Measurements from ENCODE around the gene SENP5.

Gene SENP5

DNA sequence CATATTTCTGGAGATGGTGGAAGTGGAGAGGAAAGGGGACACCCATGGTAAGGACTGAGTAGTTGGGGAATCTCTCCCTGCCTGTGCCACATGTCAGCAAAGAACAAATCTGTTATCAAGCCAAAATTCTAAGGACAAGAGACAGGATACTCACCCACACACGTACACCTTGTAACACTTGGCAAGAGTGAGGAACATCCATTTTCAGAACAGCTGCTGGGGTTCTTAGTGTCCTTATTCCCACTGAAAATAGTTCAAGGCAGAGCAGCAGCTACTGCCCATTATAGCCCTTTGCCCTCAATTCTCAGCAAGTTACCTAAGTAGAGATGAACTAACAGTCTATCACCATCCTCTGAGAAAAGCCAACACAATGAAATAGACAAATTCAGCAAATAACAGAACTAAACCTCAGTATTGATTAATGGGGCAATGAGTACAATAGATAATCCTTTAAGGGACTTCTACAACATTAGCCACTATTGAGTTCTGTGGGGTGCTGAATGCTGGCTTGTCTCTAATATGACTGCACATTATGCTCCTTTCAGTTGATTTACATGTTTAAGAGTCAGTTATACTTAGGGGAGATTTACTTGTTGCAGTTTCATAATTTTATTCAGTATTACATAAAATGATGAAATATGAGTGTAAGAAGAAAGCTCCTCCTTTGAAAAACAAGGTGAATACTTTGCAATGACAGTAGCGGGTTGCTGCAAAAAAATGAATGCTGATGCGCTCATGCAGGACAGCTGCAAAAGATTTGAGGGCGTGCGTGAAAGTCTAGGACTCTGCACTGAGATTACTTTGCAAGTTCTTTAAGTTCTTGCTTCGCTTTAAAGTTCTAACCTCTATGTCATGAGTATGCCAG lies 22.4 kb downstream of the SENP5 start:
- no peak for DNase-seq (ENCODE audit: low spot score)

DNA sequence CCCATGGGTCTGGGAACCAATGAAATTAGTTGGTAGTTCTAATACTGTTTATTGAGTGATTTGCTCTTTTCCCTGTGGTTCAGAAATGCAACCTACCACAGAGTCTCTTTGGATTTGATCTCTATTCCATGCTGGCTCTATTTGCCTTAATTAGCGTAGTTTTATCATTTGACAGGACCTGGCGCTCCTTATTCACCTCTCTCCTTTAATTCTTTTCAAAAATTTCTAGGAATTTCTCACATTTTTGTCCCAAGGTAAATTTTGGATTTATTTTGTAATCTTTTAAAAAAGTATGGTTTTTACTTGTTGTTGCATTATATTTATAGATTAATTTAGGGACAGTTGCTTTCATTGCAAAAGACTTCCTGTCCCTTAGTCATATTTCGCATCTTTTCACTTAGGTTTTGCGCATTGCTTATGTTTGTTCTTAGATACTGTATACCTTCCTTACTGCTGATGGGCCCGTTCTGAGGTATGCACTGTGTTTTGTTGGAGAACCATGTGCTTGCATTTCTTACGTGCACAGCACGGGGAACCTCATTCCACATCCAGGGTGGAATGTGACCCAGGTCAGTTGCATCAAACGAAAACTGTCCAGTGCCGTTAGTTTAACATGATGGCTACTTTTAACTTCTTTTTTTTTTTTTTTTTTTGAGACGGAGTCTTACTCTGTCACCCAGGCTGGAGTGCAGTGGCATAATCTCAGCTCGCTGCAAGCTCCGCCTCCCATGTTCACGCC lies 27.0 kb downstream of the SENP5 start:
- no peak for DNase-seq (ENCODE audit: low spot score)

DNA sequence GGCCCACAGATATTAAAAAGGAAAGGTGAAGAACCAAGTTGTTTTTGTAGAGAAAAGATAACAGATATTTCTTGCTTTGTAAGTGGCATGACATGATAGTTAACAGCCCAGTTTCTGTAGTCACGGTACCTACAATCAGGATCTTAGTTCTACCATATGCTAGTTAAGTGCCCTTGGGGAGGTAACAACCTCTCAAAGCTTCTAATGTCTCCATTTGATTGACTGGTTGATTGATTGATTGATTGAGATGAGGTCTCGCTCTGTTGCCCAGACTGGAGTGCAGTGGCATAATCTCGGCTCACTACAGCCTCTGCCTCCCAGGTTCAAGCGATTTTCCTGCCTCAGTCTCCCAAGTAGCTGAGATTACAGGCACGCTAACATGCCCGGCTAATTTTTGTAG lies 28.5 kb downstream of the SENP5 start:
- DNase-seq (ENCODE audit: low spot score) = no peak

GRCh38 chr3:196901768-196902167 lies 34.0 kb downstream of the SENP5 start:
- DNase-seq (ENCODE audit: low spot score) = no peak

DNA sequence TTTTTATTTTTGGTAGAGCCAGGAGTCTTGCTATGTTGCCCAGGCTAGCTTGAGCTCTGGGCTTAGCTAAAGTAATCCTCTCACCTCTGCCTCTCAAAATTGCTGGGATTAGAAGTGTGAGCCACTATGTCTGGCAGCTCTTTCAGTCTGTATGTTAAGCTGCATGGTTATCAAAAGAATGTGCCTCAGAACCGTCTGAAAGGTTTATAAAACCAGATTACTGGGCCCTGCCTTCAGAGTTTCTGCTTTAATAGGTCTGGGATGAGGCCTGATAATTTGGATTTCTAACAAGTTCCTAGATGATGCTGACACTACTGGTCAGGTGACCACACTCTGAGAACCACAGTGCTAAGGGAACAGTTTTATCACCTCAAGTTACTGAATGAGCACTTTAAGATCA lies 34.6 kb downstream of the SENP5 start:
- DNase-seq (ENCODE audit: low spot score) = no peak

- DNase-seq (ENCODE audit: low spot score) = no peak
Measured at GRCh38 chr3:196903740-196904139, 36.0 kb downstream of the SENP5 start.

GRCh38 chr3:196914866-196915265 lies 47.1 kb downstream of the SENP5 start:
- no peak for DNase-seq (ENCODE audit: low spot score)

DNA sequence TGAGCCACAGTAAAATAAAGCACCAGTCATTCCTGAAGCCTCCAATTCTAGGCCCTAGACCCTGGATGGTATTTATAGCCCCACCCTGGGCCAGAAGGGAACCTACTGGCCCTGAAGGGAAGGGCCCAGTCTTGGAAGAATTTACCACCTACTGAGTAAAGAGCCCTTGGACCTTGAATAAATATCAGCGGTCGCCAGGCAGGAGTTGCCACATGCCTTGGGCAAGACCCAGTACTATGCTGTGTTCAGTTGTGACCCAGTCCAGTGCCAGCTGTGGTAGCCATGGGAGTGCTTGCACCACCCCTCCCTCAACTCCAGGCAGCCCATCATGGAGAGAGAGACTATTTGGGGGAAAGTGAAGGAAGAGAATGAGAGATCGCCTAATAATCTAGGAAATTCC lies 47.7 kb downstream of the SENP5 start:
- no peak for DNase-seq (ENCODE audit: low spot score)

DNA sequence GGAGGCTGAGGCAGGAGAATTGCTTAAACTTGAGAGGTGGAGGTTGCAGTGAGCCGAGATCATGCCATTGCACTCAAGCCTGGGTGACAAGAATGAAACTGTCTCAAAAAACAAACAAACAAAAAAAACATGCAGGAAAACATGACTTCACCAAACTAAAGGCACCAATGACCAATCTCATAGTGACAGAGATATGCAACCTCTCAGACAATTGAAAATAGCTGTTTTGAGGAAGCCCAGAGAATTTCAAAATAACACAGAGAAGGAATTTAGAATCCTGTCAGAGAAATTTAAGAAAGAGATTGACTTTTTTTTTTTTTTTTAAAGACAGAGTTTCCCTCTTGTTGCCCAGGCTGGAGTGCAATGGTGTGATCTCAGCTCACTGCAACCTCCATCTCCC lies 48.5 kb downstream of the SENP5 start:
- no peak for DNase-seq (ENCODE audit: low spot score)

DNA sequence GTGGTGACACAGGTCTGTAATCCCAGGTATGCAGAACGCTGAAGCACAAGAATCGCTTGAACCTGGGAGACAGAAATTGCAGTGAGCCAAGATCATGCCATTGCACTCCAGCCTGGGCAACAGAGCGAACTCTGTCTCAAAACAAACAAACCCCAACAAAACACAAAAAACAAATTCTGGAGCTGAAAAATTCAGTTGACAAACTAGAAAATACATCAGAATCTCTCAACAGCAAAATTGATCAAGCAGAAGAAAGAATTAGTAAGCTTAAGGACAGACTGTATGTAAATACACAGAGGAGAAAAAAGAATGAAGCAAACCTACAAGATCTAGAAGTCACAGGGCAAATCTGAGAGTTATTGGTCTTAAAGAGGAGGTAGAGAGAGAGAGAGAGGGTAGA lies 49.3 kb downstream of the SENP5 start:
- DNase-seq (ENCODE audit: low spot score) = no peak

- DNase-seq (ENCODE audit: low spot score) = no peak
Measured at GRCh38 chr3:196918968-196919367, 51.2 kb downstream of the SENP5 start.

DNA sequence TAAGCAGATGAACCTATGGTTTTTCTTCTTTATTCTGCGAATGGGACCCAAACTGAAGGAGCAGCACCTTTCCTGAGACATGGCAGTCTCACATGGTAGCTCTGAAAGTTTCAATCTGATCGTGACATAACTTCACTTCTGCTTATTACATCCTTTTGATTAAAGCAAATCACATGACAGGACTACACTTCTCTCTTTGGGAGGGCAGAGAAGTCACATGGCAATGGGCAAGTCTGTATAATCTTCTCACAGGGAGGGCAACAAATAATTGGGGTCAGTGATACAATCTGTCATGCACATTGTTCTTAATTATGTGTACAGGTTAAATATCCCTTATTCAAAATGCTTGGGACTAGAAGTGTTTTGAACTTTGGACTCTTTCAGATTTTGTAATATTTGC lies 53.0 kb downstream of the SENP5 start:
- DNase-seq (ENCODE audit: low spot score) = no peak

DNA sequence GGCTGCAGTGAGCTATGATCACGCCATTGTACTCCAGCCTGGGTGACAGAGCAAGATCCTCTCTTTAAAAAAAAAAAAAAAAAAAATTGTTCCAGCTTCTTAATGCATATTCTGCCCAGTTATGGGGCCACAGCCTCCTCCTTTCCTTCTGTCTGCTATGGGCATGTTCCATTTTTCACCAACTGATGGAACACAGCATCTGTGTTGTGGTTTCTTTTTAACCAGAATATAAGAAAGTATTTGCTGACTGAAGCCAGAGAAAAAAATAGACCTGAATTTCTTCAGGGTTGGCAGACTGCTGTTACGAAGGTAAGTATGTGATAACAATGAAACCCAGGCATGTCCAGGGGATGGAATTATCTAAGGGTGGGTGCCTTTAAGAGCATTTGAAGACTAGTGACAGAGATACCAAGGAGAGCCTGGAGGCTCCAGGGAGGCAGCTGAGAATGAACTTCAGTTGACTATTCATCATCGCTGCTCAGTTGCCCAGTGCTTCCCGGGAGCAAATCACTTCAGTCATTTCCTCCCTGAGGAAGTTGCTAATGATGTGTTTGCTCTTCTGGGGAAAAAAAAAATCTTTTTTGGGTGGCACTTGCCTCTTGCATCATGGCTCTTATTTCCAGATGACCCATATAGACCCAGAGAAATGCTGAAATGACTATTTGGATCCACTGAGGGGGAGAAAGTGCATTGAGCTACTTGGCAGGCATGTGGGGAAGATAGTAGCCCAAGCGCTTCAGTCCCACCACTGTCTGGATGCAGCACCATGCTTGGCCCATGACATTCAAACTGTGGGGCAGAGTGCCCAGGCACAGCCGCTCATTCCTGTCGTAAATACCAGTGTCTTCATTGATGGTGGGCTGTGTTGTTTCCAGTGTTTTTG lies 60.1 kb downstream of the SENP5 start:
- no peak for DNase-seq (ENCODE audit: low spot score)

GRCh38 chr3:196931157-196931556 lies 63.4 kb downstream of the SENP5 start:
- no peak for DNase-seq (ENCODE audit: low spot score)

- no peak for DNase-seq (ENCODE audit: low spot score)
Measured at GRCh38 chr3:196931828-196932587, 64.3 kb downstream of the SENP5 start.

DNA sequence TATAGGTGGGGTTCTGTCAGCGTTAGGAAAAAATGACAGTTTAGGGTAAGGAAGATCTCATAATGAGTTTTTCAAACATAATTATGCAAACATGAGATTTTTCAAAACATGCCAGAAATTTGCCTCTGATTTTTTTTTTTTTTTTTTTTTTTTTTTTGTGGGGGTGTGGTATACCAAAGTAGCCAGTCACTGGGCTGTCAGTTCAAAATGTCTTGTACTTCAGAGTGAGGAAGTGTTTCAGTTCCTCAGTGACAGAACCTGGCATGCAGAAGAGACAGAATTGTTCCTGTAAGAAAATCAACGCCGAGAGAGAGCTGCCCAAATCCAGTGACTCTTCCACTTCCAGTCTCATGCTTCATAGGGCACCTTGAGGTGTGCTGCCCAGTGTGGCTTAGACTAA lies 64.9 kb downstream of the SENP5 start:
- no peak for DNase-seq (ENCODE audit: low spot score)

- no peak for DNase-seq (ENCODE audit: low spot score)
Measured at GRCh38 chr3:196936288-196936687, 68.6 kb downstream of the SENP5 start.

- no peak for DNase-seq (ENCODE audit: low spot score)
Measured at GRCh38 chr3:196938124-196938523, 70.4 kb downstream of the SENP5 start.

DNA sequence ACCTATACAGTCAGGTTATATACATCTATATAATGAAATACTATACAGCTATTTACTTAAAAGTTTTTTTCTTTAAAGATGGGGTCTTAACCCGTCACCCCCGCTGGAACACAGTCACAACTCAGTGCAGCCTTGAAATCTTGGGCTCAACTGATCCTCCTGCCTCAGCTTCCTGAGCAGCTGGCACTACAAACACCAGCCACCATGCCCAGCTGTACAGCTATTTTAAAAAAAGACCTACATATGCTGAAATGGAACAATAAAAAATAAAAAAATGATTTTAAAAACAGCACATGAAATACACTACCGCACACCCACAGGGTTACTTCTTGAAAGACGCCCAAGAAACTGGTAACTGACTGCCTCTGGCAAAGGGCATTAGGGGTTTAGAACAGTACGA lies 70.9 kb downstream of the SENP5 start:
- DNase-seq (ENCODE audit: low spot score) = no peak

- DNase-seq (ENCODE audit: low spot score) = peak; percentile 43
Measured at GRCh38 chr3:196941729-196942225, 74.1 kb downstream of the SENP5 start.

GRCh38 chr3:196942226-196942914 lies 74.7 kb downstream of the SENP5 start, which contains the start of gene NCBP2:
NCBP2 (minus strand) TSS chr3:196942528; CDS start chr3:196942503, 25 bp downstream.
- DNase-seq (ENCODE audit: low spot score) = peak; percentile 99
